ENCODE measurements around the gene CCDC82. TPM values are rescaled to one million over a fixed set of nuclear protein-coding genes. Genes with fewer than 3 reads are reported as not detected.

CCDC82 gene
- total and polyA plus RNA-seq, 12 donors, result 9.1 to 33.7 (median 13.1) TPM

DNA sequence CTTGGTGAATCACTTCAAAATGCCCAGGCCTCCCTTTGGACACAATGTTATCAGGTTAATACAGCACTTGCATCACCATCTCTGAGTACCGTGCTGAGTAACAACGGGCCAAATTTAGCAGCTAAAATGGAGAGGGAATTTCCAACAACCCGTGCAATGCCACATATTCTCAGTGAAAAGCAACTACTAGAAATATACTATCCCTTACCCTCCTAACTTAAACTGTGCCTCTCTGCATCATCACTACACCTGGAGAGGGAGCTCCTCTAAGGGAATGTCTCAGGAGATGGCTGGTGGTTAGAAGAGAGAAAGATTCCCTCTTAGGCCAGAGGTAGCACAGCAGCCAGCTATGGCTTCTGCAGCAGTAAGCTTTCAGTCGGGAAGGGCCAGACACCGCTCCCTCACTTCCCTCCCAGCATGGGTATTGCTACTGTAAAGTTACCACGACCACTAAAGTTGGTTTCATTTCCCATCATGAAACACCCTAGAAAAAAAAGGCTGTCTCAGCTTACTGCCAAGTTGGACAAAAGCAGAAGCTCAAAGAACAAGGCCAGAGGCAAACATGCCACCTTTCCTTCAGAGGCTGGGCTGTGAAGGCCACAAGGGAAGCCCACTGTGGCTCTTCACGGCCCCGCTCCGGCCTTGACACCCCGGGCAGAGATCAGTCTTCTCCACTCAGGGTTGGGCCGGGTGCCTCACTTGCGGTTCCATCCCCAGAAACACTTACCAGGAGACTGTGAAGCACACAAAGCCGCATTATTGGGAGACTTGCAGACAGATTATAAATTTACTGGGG lies 50.6 kb downstream of the CCDC82 start:
- H3K4me3 ChIP-seq, result peak overlapping the region; percentile 6 to 74 (median 62)
- peaks cover 0 to 6% (median 0%) of the 10 kb centered on the region in 9 donors for H3K36me3 ChIP-seq
- DNase-seq, result peak; percentile 35 to 40
- peaks cover 3 to 73% (median 52%) of the 10 kb centered on the region in 9 donors for H3K4me1 ChIP-seq
- intact Hi-C loops (cut with DNase I), result loop anchor here in 3 of 10 donors (5.0 to 10.0 kb wide), 3 partner anchors 84 to 132 kb away; no protein-coding TSS in a partner anchor
- H3K27me3 ChIP-seq, result no peaks in the 10 kb centered on the region
- peak overlapping the region; percentile 26 to 92 (median 82) for H3K27ac ChIP-seq
- no peaks in the 10 kb centered on the region for H3K9me3 ChIP-seq
- peak in 7 of 8 donors; percentile 18 to 71 (median 40) for ATAC-seq
- TF ChIP-seq, protein P1, sequence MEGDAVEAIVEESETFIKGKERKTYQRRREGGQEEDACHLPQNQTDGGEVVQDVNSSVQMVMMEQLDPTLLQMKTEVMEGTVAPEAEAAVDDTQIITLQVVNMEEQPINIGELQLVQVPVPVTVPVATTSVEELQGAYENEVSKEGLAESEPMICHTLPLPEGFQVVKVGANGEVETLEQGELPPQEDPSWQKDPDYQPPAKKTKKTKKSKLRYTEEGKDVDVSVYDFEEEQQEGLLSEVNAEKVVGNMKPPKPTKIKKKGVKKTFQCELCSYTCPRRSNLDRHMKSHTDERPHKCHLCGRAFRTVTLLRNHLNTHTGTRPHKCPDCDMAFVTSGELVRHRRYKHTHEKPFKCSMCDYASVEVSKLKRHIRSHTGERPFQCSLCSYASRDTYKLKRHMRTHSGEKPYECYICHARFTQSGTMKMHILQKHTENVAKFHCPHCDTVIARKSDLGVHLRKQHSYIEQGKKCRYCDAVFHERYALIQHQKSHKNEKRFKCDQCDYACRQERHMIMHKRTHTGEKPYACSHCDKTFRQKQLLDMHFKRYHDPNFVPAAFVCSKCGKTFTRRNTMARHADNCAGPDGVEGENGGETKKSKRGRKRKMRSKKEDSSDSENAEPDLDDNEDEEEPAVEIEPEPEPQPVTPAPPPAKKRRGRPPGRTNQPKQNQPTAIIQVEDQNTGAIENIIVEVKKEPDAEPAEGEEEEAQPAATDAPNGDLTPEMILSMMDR (IDR thresholded peaks at IDR 0.05), result no peak
- 22 to 35% methylated on average over 13 of the region's 13 CpGs for whole genome bisulfite sequencing, 2 donors

DNA sequence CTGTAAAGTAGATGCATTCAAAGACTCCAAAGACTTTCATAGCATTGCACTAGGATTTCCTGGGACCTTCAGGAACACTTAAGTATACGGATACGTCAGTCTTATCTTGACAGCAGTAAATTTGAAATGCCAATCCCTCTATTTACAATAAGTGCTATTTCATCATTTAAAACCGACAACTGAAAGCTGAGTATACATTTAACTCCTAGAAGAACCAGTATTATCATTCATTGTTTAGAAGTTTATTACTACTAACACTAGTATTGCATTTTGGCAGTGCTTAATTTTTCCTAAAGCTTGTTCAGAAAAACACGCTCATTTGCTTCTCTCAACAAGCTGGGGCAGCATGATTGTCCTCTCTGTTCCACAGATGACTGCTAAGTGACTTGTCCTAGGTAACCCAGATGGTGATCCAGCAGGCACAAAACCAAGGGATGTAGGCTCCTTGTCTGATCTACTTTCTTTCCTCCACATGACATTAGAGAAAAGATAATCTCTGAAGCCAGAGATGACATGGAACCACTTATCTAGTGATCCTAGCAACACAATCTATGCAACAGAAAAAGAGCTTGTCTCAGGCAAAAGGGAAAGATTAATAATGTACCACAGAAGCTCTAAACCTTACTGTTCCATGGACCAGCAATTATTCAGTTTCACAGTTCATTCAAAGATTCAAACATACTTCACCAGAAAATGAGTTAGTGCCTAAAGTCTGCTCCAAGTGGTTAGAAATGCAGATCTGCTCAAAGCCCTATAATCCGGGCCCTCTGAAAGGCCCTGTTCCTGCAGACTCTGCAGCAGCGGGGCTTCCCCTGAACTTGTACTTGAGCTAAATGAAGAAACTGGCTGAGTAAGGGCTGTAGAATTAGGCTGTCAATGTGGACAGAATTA lies 51.9 kb downstream of the CCDC82 start:
- 40 to 56% methylated on average over 6 of the region's 6 CpGs for WGBS, 2 donors
- no peak for DNase-seq
- Histone ChIP-seq H3K27me3 (no peaks in the 10 kb centered on the region), H3K27ac (peak overlapping the region in 8 of 10 donors; percentile 78 to 92 (median 83)), H3K4me1 (peaks cover 3 to 79% (median 56%) of the 10 kb centered on the region in 9 donors), H3K9me3 (no peaks in the 10 kb centered on the region), H3K36me3 (peaks cover 0 to 6% (median 0%) of the 10 kb centered on the region in 9 donors), H3K4me3 (peak overlapping the region in 6 of 10 donors; percentile 57 to 74 (median 66))
- TF ChIP-seq, protein P1 (IDR thresholded peaks at IDR 0.05), result no peak
- ATAC-seq, result peak in 1 of 8 donors; percentile 31
- intact Hi-C loops (cut with DNase I), result loop anchor here in 3 of 10 donors (5.0 to 10.0 kb wide), 3 partner anchors 83 to 130 kb away; no protein-coding TSS in a partner anchor

DNA sequence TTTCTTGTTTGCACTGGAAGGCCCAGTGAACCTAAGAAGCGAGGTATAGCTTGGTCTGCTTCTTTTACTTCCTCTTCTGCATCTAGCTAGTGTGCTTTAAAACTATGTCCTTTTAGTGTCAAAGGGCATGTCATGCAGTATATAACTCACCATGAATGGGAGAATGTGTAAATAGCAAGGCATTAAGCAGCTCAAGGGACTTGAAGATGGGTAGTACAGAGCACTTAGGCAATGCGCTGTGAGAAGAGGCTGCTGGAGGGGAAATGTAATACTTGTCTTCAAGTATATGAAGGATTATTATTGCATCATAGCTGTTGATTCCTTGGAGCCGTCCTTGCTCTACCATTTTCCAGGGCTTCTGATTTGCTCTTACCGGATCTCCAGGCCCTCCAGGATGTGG lies 54.3 kb downstream of the CCDC82 start:
- Histone ChIP-seq H3K4me3 (no peak overlapping the region), H3K9me3 (no peaks in the 10 kb centered on the region), H3K27ac (no peak overlapping the region), H3K36me3 (peaks cover 0 to 6% (median 0%) of the 10 kb centered on the region in 9 donors), H3K4me1 (peaks cover 7 to 86% (median 63%) of the 10 kb centered on the region in 9 donors), H3K27me3 (no peaks in the 10 kb centered on the region)
- no peak for ATAC-seq
- 90 to 92% methylated on average over 4 of the region's 4 CpGs for WGBS, 2 donors
- no peak for DNase-seq
- intact Hi-C loops (cut with DNase I), result loop anchor here in 3 of 10 donors (5.0 to 10.0 kb wide), 3 partner anchors 81 to 128 kb away; no protein-coding TSS in a partner anchor
- TF ChIP-seq, protein P1 (IDR thresholded peaks at IDR 0.05), result no peak

DNA sequence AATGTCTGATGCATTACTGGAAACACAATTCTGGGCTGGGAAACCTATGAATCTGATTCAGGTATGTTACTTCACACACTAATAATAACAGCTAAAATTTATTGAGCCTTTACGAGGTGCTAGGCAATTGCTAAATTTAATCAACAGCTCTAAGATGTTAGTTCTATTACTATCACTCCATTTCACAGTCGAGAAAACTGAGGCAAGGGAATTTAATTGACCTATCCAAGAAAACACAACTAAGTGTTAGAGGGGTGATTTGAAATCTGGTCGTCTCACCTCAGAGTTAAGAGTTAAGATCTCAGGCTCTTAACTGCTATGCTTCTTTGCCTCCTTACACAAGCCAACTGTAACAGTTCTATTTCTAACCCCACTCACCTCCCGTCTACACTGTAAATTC lies 55.5 kb downstream of the CCDC82 start:
- DNase-seq (no peak), ATAC-seq (no peak)
- TF ChIP-seq, protein P1 (IDR thresholded peaks at IDR 0.05), result no peak
- no peaks in the 10 kb centered on the region for H3K27me3 ChIP-seq
- peaks cover 7 to 86% (median 55%) of the 10 kb centered on the region in 9 donors for H3K4me1 ChIP-seq
- H3K27ac ChIP-seq, result no peak overlapping the region
- peaks cover 0 to 6% (median 0%) of the 10 kb centered on the region in 9 donors for H3K36me3 ChIP-seq
- no peaks in the 10 kb centered on the region for H3K9me3 ChIP-seq
- intact Hi-C loops (cut with DNase I), result loop anchor here in 2 of 10 donors (5.0 to 10.0 kb wide), 3 partner anchors 42 to 89 kb away; no protein-coding TSS in a partner anchor
- no peak overlapping the region for H3K4me3 ChIP-seq
- 91 to 95% methylated on average over 4 of the region's 4 CpGs for WGBS, 2 donors

Measured in heart right ventricle (tissue), 16 donors.